Measurements from ENCODE around the gene TEX14.

- TF ChIP-seq CTCF (conservative IDR thresholded peaks at IDR 0.05 in 1 of 2, IDR thresholded peaks at IDR 0.05 in 1 of 2; ENCODE audit: low read depth in 1 of 2, low read length in 2 of 2) (no peak), EZH2 (IDR thresholded peaks at IDR 0.05; ENCODE audit: low read length, missing control alignments) (no peak)
These were observed 30.4 kb upstream of the TEX14 start for GRCh38 chr17:58722274-58722673.

Measured in fibroblast of lung (primary cell).